ENCODE measurements around the gene SLC4A9.

DNA sequence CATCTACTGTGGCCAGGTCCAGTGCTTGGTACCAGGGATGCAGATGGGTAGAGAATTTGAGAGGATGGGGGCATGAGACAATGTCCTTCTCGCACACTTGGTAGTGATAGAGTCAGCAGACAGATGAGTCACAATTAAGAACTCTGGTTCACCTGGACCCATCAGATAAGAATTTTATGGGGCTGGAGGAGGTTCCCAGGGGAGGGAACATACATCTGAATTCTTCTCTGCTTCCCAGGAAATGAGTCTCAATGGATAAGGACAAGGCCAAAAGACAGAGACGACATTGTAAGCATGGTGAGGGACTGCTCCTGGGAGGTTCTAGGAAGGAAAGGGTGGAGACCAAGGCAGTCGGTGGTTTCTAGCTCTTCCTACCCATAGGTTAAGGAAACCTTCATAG is 5.3 kb downstream of the SLC4A9 start:
- TF ChIP-seq, protein P1, sequence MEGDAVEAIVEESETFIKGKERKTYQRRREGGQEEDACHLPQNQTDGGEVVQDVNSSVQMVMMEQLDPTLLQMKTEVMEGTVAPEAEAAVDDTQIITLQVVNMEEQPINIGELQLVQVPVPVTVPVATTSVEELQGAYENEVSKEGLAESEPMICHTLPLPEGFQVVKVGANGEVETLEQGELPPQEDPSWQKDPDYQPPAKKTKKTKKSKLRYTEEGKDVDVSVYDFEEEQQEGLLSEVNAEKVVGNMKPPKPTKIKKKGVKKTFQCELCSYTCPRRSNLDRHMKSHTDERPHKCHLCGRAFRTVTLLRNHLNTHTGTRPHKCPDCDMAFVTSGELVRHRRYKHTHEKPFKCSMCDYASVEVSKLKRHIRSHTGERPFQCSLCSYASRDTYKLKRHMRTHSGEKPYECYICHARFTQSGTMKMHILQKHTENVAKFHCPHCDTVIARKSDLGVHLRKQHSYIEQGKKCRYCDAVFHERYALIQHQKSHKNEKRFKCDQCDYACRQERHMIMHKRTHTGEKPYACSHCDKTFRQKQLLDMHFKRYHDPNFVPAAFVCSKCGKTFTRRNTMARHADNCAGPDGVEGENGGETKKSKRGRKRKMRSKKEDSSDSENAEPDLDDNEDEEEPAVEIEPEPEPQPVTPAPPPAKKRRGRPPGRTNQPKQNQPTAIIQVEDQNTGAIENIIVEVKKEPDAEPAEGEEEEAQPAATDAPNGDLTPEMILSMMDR (IDR thresholded peaks at IDR 0.05; ENCODE audit: poor library complexity), result no peak
- no peak for TF ChIP-seq EZH2 (IDR thresholded peaks at IDR 0.05; ENCODE audit: borderline replicate concordance)

Measured in hepatocyte (in vitro differentiated cells).